ENCODE measurements around the gene MBOAT2.
"Not testable (repeated sequence)": the region's sequence is repeated elsewhere in the genome, so short reads cannot be mapped to it uniquely, and the experiment has no call there.

The MBOAT2 gene

DNA sequence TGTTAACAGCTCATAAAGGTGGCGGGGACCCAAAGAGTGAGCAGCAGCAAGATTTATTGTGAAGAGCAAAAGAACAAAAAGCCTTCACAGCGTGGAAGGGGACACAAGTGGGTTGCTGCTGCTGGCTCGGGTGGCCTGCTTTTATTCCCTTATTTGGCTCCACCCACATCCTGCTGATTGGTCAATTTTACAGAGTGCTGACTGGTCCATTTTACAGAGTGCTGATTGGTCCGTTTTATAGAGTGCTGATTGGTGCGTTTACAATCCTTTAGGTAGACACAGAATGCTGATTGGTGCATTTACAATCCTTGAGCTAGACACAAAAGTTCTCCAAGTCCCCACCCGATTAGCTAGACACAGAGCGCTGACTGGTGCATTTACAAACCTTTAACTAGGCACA is 100.7 kb downstream of the MBOAT2 start:
- H3K9ac ChIP-seq (ENCODE audit: low read depth, low read length); H3K4me3 ChIP-seq (ENCODE audit: low read depth, low read length); H3K27me3 ChIP-seq (ENCODE audit: control insufficient read depth, insufficient read depth, low read length); H3K4me1 ChIP-seq (ENCODE audit: control insufficient read depth, insufficient read depth, low read length); H3K36me3 ChIP-seq (ENCODE audit: control insufficient read depth, insufficient read depth, low read length); H3K9me3 ChIP-seq (ENCODE audit: control insufficient read depth, insufficient read depth, low read length): not testable (repeated sequence)

DNA sequence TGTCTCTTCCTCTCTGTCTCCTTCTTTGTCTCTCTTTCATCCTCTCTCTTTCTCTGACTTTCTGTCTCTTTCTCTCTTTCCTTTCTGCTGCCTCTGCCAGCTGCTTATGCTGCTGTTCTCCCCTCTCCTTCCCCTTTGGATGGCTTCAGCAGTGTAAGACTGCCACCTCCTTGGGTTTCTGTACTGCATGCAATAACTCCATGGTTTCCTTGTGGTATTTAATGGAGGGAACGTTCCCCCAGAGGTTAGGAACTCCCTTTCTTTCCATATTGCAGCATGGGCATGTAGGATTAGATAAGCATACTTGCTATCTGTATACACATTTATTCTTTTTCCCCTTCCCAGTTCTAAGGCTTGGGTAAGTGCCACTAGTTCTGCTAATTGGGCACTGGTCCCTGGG is 106.3 kb downstream of the MBOAT2 start:
- not testable (repeated sequence) for H3K36me3 ChIP-seq (ENCODE audit: control insufficient read depth, insufficient read depth, low read length); H3K4me3 ChIP-seq (ENCODE audit: low read depth, low read length); H3K9ac ChIP-seq (ENCODE audit: low read depth, low read length); H3K27me3 ChIP-seq (ENCODE audit: control insufficient read depth, insufficient read depth, low read length); H3K9me3 ChIP-seq (ENCODE audit: control insufficient read depth, insufficient read depth, low read length); H3K4me1 ChIP-seq (ENCODE audit: control insufficient read depth, insufficient read depth, low read length)

GRCh38 chr2:8896671-8897070 is 106.8 kb downstream of the MBOAT2 start:
- not testable (repeated sequence) for H3K4me1 ChIP-seq (ENCODE audit: control insufficient read depth, insufficient read depth, low read length); H3K4me3 ChIP-seq (ENCODE audit: low read depth, low read length); H3K36me3 ChIP-seq (ENCODE audit: control insufficient read depth, insufficient read depth, low read length); H3K9ac ChIP-seq (ENCODE audit: low read depth, low read length); H3K27me3 ChIP-seq (ENCODE audit: control insufficient read depth, insufficient read depth, low read length); H3K9me3 ChIP-seq (ENCODE audit: control insufficient read depth, insufficient read depth, low read length)

DNA sequence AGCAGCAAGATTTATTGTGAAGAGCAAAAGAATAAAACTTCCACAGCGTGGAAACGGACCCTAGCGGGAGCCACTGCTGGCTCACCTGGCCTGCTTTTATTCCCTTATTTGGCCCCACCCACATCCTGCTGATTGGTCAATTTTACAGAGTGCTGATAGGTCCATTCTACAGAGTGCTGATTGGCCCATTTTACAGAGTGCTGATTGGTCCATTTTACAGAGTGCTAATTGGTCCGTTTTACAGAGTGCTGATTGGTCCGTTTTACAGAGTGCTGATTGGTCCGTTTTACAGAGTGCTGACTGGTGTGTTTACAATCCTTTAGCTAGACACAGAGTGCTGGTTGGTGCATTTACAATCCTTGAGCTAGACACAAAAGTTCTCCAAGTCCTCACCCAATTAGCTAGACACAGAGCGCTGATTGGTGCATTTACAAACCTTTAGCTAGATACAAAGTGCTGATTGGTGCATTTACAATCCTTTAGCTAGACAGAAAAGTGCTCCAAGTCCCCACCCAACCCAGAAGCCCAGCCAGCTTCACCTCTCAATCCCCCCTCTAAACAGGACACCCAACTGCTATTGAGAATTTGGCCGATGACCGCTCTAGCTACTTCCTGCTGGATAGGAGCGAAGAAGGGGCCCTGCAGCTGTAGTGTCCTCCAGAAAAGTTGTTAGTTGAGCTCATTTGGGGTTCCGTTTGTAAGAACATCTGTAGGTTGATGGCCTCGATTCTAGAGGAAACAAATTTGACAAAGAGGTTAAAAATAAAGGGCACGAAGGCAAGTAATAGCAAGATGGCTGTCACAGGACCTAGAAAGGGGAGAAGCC is 108.2 kb downstream of the MBOAT2 start:
- not testable (repeated sequence) for H3K36me3 ChIP-seq (ENCODE audit: control insufficient read depth, insufficient read depth, low read length); H3K4me1 ChIP-seq (ENCODE audit: control insufficient read depth, insufficient read depth, low read length); H3K4me3 ChIP-seq (ENCODE audit: low read depth, low read length); H3K9ac ChIP-seq (ENCODE audit: low read depth, low read length); H3K9me3 ChIP-seq (ENCODE audit: control insufficient read depth, insufficient read depth, low read length); H3K27me3 ChIP-seq (ENCODE audit: control insufficient read depth, insufficient read depth, low read length)

GRCh38 chr2:8893978-8894820 is 109.3 kb downstream of the MBOAT2 start:
- H3K4me1 ChIP-seq (ENCODE audit: control insufficient read depth, insufficient read depth, low read length): peaks cover 5% of the 10 kb centered on the region
- H3K9me3 ChIP-seq (ENCODE audit: control insufficient read depth, insufficient read depth, low read length): no peaks in the 10 kb centered on the region
- no peaks in the 10 kb centered on the region for H3K27me3 ChIP-seq (ENCODE audit: control insufficient read depth, insufficient read depth, low read length)
- H3K9ac ChIP-seq (ENCODE audit: low read depth, low read length): no peak overlapping the region
- H3K4me3 ChIP-seq (ENCODE audit: low read depth, low read length): no peak overlapping the region
- H3K36me3 ChIP-seq (ENCODE audit: control insufficient read depth, insufficient read depth, low read length): no peaks in the 10 kb centered on the region

DNA sequence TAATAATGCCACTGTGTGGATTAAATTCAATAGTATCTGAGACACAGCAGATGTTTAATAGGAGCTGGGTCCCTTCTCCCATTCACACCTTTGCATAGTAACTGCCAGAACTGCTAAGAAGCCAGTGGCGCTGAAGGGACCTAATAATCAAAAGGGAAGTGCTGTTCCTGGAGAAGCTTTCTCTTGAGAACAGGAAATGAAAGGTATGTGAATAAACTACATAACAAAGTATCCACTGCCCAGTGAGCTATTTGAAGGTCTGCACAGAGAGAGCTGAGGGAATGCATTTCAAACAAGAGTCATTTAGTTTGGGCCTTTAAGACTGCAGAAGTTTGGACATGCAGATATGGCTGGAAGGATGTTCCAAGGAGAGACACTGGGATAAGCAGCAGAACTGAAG is 110.0 kb downstream of the MBOAT2 start:
- H3K9ac ChIP-seq (ENCODE audit: low read depth, low read length): no peak overlapping the region
- no peaks in the 10 kb centered on the region for H3K9me3 ChIP-seq (ENCODE audit: control insufficient read depth, insufficient read depth, low read length)
- peaks cover 5% of the 10 kb centered on the region for H3K4me1 ChIP-seq (ENCODE audit: control insufficient read depth, insufficient read depth, low read length)
- H3K4me3 ChIP-seq (ENCODE audit: low read depth, low read length): no peak overlapping the region
- no peaks in the 10 kb centered on the region for H3K36me3 ChIP-seq (ENCODE audit: control insufficient read depth, insufficient read depth, low read length)
- no peaks in the 10 kb centered on the region for H3K27me3 ChIP-seq (ENCODE audit: control insufficient read depth, insufficient read depth, low read length)

DNA sequence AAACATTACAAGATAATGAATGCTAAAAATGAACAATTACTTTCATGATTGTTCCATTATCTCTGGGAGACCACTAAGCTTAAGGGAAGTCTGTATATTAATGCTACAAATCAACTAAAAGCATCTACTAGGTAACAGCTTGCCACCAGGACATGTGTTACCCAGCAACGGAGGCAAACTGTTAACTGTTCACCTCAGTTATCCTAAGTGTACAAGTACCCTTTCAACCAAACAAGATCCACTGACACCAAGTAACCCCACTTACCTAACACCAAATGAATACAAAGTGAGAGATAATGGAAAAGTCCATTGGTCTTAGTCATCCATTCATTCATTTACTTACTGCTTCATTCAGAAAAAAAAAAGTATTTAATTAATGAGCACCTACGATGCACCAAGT is 111.4 kb downstream of the MBOAT2 start:
- Histone ChIP-seq H3K9me3 (ENCODE audit: control insufficient read depth, insufficient read depth, low read length) (no peaks in the 10 kb centered on the region), H3K4me1 (ENCODE audit: control insufficient read depth, insufficient read depth, low read length) (peaks cover 5% of the 10 kb centered on the region), H3K27me3 (ENCODE audit: control insufficient read depth, insufficient read depth, low read length) (no peaks in the 10 kb centered on the region), H3K9ac (ENCODE audit: low read depth, low read length) (no peak overlapping the region), H3K36me3 (ENCODE audit: control insufficient read depth, insufficient read depth, low read length) (no peaks in the 10 kb centered on the region), H3K4me3 (ENCODE audit: low read depth, low read length) (no peak overlapping the region)

- Histone ChIP-seq H3K4me1 (ENCODE audit: control insufficient read depth, insufficient read depth, low read length) (peaks cover 5% of the 10 kb centered on the region), H3K9me3 (ENCODE audit: control insufficient read depth, insufficient read depth, low read length) (no peaks in the 10 kb centered on the region), H3K4me3 (ENCODE audit: low read depth, low read length) (no peak overlapping the region), H3K36me3 (ENCODE audit: control insufficient read depth, insufficient read depth, low read length) (no peaks in the 10 kb centered on the region), H3K27me3 (ENCODE audit: control insufficient read depth, insufficient read depth, low read length) (no peaks in the 10 kb centered on the region), H3K9ac (ENCODE audit: low read depth, low read length) (no peak overlapping the region)
These were observed 113.5 kb downstream of the MBOAT2 start for GRCh38 chr2:8889978-8890377.

GRCh38 chr2:8888963-8889362 is 114.5 kb downstream of the MBOAT2 start:
- Histone ChIP-seq H3K36me3 (ENCODE audit: control insufficient read depth, insufficient read depth, low read length) (no peaks in the 10 kb centered on the region), H3K4me1 (ENCODE audit: control insufficient read depth, insufficient read depth, low read length) (peaks cover 5% of the 10 kb centered on the region), H3K9me3 (ENCODE audit: control insufficient read depth, insufficient read depth, low read length) (no peaks in the 10 kb centered on the region), H3K27me3 (ENCODE audit: control insufficient read depth, insufficient read depth, low read length) (no peaks in the 10 kb centered on the region), H3K9ac (ENCODE audit: low read depth, low read length) (no peak overlapping the region), H3K4me3 (ENCODE audit: low read depth, low read length) (no peak overlapping the region)

- Histone ChIP-seq H3K4me3 (ENCODE audit: low read depth, low read length) (no peak overlapping the region), H3K36me3 (ENCODE audit: control insufficient read depth, insufficient read depth, low read length) (no peaks in the 10 kb centered on the region), H3K27me3 (ENCODE audit: control insufficient read depth, insufficient read depth, low read length) (no peaks in the 10 kb centered on the region), H3K9ac (ENCODE audit: low read depth, low read length) (no peak overlapping the region), H3K4me1 (ENCODE audit: control insufficient read depth, insufficient read depth, low read length) (no peaks in the 10 kb centered on the region), H3K9me3 (ENCODE audit: control insufficient read depth, insufficient read depth, low read length) (no peaks in the 10 kb centered on the region)
These were observed 116.6 kb downstream of the MBOAT2 start for GRCh38 chr2:8886876-8887275.

- Histone ChIP-seq H3K36me3 (ENCODE audit: control insufficient read depth, insufficient read depth, low read length) (peaks cover 2% of the 10 kb centered on the region), H3K4me1 (ENCODE audit: control insufficient read depth, insufficient read depth, low read length) (no peaks in the 10 kb centered on the region), H3K9ac (ENCODE audit: low read depth, low read length) (no peak overlapping the region), H3K9me3 (ENCODE audit: control insufficient read depth, insufficient read depth, low read length) (no peaks in the 10 kb centered on the region), H3K27me3 (ENCODE audit: control insufficient read depth, insufficient read depth, low read length) (no peaks in the 10 kb centered on the region), H3K4me3 (ENCODE audit: low read depth, low read length) (no peak overlapping the region)
These were observed 117.3 kb downstream of the MBOAT2 start for GRCh38 chr2:8886202-8886518.

Measured in iPS-15b (cell line).